Measurements from ENCODE around the gene HS3ST3A1. TPM values are rescaled to one million over a fixed set of nuclear protein-coding genes. Genes with fewer than 3 reads are reported as not detected.

HS3ST3A1 gene
- polyA plus RNA-seq, 3 donors: 0.20 TPM; not detected in 2

DNA sequence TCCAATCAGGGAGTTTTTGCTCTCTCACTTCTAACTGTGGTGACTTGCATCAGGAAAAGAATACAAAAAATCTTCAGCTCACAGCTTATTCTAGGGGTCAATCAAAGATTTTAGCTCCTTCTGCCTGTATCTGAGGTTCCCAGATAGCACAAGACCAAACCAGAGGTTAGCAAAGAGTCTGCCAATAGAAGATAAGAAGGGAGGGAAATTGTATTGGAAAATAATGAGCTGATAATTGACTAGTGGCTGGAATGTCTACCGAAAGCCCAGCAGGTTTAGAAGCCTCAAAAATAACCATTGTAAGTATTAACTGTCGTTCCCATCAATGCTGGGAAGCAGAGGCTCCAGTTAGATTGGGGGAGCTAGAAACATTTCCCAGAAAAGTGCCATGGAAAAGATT, 26.3 kb downstream of the HS3ST3A1 start:
- Histone ChIP-seq H3K27ac (ENCODE audit: low read depth in 1 of 2, low read length in 2 of 2) (no peak overlapping the region), H3K9ac (ENCODE audit: insufficient read depth, low read length, poor library complexity, severe bottlenecking) (no peak overlapping the region), H2AFZ (ENCODE audit: insufficient read depth, low read depth, low read length, poor library complexity, severe bottlenecking) (no peak overlapping the region), H3K4me2 (replicated peaks; ENCODE audit: extremely low read depth, low read length, poor library complexity, severe bottlenecking) (no peak overlapping the region), H3K79me2 (ENCODE audit: insufficient read depth, low read length) (no peaks in the 10 kb centered on the region), H3K36me3 (replicated peaks in 1 of 2; ENCODE audit: control insufficient read depth in 1 of 2, insufficient read depth in 2 of 2, low read length in 2 of 2) (no peaks in the 10 kb centered on the region), H4K20me1 (ENCODE audit: insufficient read depth, low read length) (no peaks in the 10 kb centered on the region), H3K4me3 (replicated peaks in 1 of 3; ENCODE audit: low read depth in 2 of 3, low read length in 3 of 3) (no peak overlapping the region), H3K27me3 (ENCODE audit: control insufficient read depth in 2 of 2, insufficient read depth in 2 of 2, low read length in 2 of 2) (no peaks in the 10 kb centered on the region), H3K9me3 (replicated peaks in 1 of 2; ENCODE audit: control insufficient read depth in 1 of 2, insufficient read depth in 1 of 2, low read length in 2 of 2) (no peaks in the 10 kb centered on the region), H3K4me1 (ENCODE audit: control insufficient read depth in 1 of 2, insufficient read depth in 2 of 2, low read length in 2 of 2) (no peaks in the 10 kb centered on the region)
- TF ChIP-seq, protein P1, sequence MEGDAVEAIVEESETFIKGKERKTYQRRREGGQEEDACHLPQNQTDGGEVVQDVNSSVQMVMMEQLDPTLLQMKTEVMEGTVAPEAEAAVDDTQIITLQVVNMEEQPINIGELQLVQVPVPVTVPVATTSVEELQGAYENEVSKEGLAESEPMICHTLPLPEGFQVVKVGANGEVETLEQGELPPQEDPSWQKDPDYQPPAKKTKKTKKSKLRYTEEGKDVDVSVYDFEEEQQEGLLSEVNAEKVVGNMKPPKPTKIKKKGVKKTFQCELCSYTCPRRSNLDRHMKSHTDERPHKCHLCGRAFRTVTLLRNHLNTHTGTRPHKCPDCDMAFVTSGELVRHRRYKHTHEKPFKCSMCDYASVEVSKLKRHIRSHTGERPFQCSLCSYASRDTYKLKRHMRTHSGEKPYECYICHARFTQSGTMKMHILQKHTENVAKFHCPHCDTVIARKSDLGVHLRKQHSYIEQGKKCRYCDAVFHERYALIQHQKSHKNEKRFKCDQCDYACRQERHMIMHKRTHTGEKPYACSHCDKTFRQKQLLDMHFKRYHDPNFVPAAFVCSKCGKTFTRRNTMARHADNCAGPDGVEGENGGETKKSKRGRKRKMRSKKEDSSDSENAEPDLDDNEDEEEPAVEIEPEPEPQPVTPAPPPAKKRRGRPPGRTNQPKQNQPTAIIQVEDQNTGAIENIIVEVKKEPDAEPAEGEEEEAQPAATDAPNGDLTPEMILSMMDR (IDR thresholded peaks at IDR 0.05): no peak
- WGBS (ENCODE audit: insufficient coverage): 83% methylated on average over 2 of the region's 2 CpGs
- DNase-seq: no peak
- H3K36me3 Mint-ChIP-seq: no peaks in the 10 kb centered on the region
- H3K4me3 Mint-ChIP-seq: no peak overlapping the region
- intact Hi-C loops (cut with micrococcal nuclease): no loop called here
- H3K27me3 Mint-ChIP-seq (ENCODE audit: low read depth in 3 of 3): peaks cover 2 to 8% (median 3%) of the 10 kb centered on the region in 3 donors
- no peaks in the 10 kb centered on the region for H3K4me1 Mint-ChIP-seq
- peaks cover 0 to 10% (median 3%) of the 10 kb centered on the region in 7 donors for H3K9me3 Mint-ChIP-seq
- H3K27ac Mint-ChIP-seq: no peak overlapping the region

DNA sequence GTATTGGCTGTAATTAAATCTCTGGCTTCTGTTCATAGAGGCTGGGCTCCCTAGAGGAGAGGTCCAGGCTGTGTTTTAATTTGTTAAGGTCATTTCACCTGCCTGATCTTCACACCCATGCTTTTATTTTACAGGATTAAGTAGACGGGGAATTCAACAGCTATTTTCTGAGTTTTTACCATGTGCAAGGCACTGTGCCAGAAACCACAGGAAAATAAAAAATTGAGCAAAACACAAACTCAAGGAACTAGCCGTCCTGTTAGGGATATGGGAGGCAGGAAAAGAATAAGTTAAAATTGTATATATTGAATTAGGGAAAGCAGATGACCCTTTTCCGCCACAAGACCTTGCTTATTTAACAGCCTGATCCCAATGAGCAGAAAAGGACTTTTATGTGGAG, 29.1 kb downstream of the HS3ST3A1 start:
- Histone ChIP-seq H3K4me1 (ENCODE audit: control insufficient read depth in 1 of 2, insufficient read depth in 2 of 2, low read length in 2 of 2) (no peaks in the 10 kb centered on the region), H3K27me3 (ENCODE audit: control insufficient read depth in 2 of 2, insufficient read depth in 2 of 2, low read length in 2 of 2) (no peaks in the 10 kb centered on the region), H3K9me3 (replicated peaks in 1 of 2; ENCODE audit: control insufficient read depth in 1 of 2, insufficient read depth in 1 of 2, low read length in 2 of 2) (peaks cover 0 to 3% of the 10 kb centered on the region in 2 donors), H3K79me2 (ENCODE audit: insufficient read depth, low read length) (no peaks in the 10 kb centered on the region), H3K4me2 (replicated peaks; ENCODE audit: extremely low read depth, low read length, poor library complexity, severe bottlenecking) (no peak overlapping the region), H3K36me3 (replicated peaks in 1 of 2; ENCODE audit: control insufficient read depth in 1 of 2, insufficient read depth in 2 of 2, low read length in 2 of 2) (no peaks in the 10 kb centered on the region), H3K27ac (ENCODE audit: low read depth in 1 of 2, low read length in 2 of 2) (no peak overlapping the region), H2AFZ (ENCODE audit: insufficient read depth, low read depth, low read length, poor library complexity, severe bottlenecking) (no peak overlapping the region), H3K9ac (ENCODE audit: insufficient read depth, low read length, poor library complexity, severe bottlenecking) (no peak overlapping the region), H4K20me1 (ENCODE audit: insufficient read depth, low read length) (no peaks in the 10 kb centered on the region), H3K4me3 (replicated peaks in 1 of 3; ENCODE audit: low read depth in 2 of 3, low read length in 3 of 3) (no peak overlapping the region)
- H3K36me3 Mint-ChIP-seq: no peaks in the 10 kb centered on the region
- no peak overlapping the region for H3K4me3 Mint-ChIP-seq
- H3K27ac Mint-ChIP-seq: no peak overlapping the region
- TF ChIP-seq, protein P1 (IDR thresholded peaks at IDR 0.05): no peak
- intact Hi-C loops (cut with micrococcal nuclease): no loop called here
- H3K27me3 Mint-ChIP-seq (ENCODE audit: low read depth in 3 of 3): peaks cover 2 to 8% (median 3%) of the 10 kb centered on the region in 3 donors
- H3K4me1 Mint-ChIP-seq: no peaks in the 10 kb centered on the region
- WGBS (ENCODE audit: insufficient coverage): no CpG with 5 or more reads among the region's 3 CpGs
- H3K9me3 Mint-ChIP-seq: peaks cover 0 to 14% (median 4%) of the 10 kb centered on the region in 7 donors
- no peak for DNase-seq

All from CD14-positive monocyte (primary cell).